Pancreas (tissue), 10 donors: Measurements from ENCODE around the gene ZFR2. TPM values are rescaled to one million over a fixed set of nuclear protein-coding genes. Genes with fewer than 3 reads are reported as not detected.

ENCODE experiments used
- ATAC-seq, 4 donors: fragments of 200-7000 bp; cut with Tn5 transposase; one replicate each; pipeline versions ENCODE4 v1.8.0 to v1.9.1; 2020; ENCODE audit warnings: mild to moderate bottlenecking in 4 of 4, moderate library complexity in 4 of 4
- DNase-seq, 6 donors: peaks; one replicate each; pipeline ENCODE4 v3.0.0-alpha.2; 2020
- FAIRE-seq: peaks from 2 replicates; lab custom pipeline; 2012; peaks lifted over from hg19 to GRCh38; lab: Jason Lieb, UNC
- H3K27ac ChIP-seq, 4 donors: fragments of 200-600 bp; sonication (generic); 1 replicate in 3 of 4; 2 replicates in 1 of 4; pipeline versions ENCODE4 v1.5.0 to v1.8.0; 2020
- H3K27me3 ChIP-seq, 4 donors: fragments of 200-600 bp; one replicate each; pipeline ENCODE4 v1.8.0; 2021
- H3K36me3 ChIP-seq, 3 donors: fragments of 200-600 bp; sonication (generic) in 1 of 3; one replicate each; pipeline versions ENCODE4 v1.5.0 to v1.8.0; 2020 to 2021
- H3K4me1 ChIP-seq, 3 donors: fragments of 200-600 bp; one replicate each; pipeline ENCODE4 v1.8.0; 2021
- H3K4me3 ChIP-seq, 4 donors: fragments of 200-600 bp; sonication (generic) in 2 of 4; one replicate each; pipeline versions ENCODE4 v1.5.0 to v1.8.0; 2020 to 2021
- H3K9me3 ChIP-seq, 4 donors: fragments of 200-600 bp; one replicate each; pipeline ENCODE4 v1.8.0; 2021
- WGBS, 2 donors: extraction: QIAGEN DNeasy Blood & Tissue Kit; methylation state at CpG; one replicate each; pipeline ENCODE4 v1.1.7; 2013; 5-methylcytosine and 5-hydroxymethylcytosine counted together
- intact Hi-C, 3 donors: fragments of 100-400 bp; cut with DNase I; formaldehyde crosslinking; loops; one replicate each; pipeline versions ENCODE4 v1.11.1 to v1.14.2; 2022
- polyA plus RNA-seq, 2 donors: library from polyadenylated mRNA; stranded (reverse); fragments of 200-250 nt; gene quantifications; one replicate each; pipeline ENCODE4 v1.2.3, GENCODE V29; 2013
- total RNA-seq, 6 donors: library from RNA; stranded (reverse); fragmentation: NEBNext Ultra II Directional in 4 of 6; extraction: Animal tissue kit (Norgen Biotek cat#: 25700) in 4 of 6; gene quantifications; one replicate each; pipeline versions ENCODE4 v1.2.1 to v1.2.4, GENCODE V29; 2021 to 2023
- TF ChIP-seq, protein P1 (sequence below), 4 donors: fragments of 200-600 bp; sonication (generic) in 3 of 4; IDR thresholded peaks; one replicate each; pipeline versions ENCODE4 v1.5.0 to v1.8.0; 2021; ENCODE audit warnings: antibody characterized with exemption in 4 of 4
- donor health status: healthy with polysubstance abuse.
- donor health status: DM: no; HTN: no; CAD: no; lungs with moderate emphysema.
- donor health status: DM: no; HTN: no; CAD: no.
- donor health status: control.
- donor health status: control.
- donor health status: Bipolar disorder and iron deficiency.
- donor health status: DM: yes; HTN: yes; CAD: no.
- donor health status: DM: no; HTN: no; CAD: no.
- donor health status: DM: no; HTN: no; CAD: no.
- donor health status: DM: yes; HTN: yes; CAD: no.

Gene ZFR2
- total and polyA plus RNA-seq, 8 donors = 0.06 to 3.1 (median 0.34) TPM; not detected in 2

DNA sequence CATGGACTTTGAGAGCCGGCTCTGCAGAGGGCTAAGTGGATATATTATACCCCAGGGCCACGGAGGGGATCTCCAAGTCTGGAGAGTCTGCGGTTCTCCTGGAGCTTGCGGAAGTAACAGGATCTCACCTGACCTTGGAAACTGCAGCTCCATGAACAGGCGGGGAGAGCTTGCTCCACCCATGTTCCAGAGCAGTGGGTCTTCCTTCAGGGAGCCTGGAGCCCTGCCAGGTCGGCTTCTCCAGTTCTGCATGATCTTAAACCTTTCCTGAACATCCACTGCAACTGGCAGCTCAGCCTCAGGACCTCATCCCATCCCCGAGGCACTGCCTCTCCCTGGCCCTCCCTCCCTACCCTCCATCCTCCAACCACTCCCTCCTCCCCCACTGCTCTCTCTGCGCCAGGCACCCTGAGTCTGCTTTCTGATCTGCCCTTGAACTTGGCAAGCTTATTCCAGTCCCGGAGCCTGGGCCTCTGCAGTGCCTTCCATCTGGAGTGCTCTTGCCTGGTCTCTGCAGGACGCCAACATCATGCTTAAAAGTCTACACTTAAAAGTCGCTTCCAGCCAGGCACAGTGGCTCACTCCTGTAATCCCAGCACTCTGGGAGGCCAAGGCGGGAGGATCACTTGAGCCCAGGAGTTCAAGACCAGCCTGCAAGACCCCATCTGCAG is 24.8 kb upstream of the ZFR2 start:
- no peak overlapping the region for H3K27ac ChIP-seq
- no peaks in the 10 kb centered on the region for H3K4me1 ChIP-seq
- no peaks in the 10 kb centered on the region for H3K36me3 ChIP-seq
- no peaks in the 10 kb centered on the region for H3K27me3 ChIP-seq
- TF ChIP-seq, protein P1, sequence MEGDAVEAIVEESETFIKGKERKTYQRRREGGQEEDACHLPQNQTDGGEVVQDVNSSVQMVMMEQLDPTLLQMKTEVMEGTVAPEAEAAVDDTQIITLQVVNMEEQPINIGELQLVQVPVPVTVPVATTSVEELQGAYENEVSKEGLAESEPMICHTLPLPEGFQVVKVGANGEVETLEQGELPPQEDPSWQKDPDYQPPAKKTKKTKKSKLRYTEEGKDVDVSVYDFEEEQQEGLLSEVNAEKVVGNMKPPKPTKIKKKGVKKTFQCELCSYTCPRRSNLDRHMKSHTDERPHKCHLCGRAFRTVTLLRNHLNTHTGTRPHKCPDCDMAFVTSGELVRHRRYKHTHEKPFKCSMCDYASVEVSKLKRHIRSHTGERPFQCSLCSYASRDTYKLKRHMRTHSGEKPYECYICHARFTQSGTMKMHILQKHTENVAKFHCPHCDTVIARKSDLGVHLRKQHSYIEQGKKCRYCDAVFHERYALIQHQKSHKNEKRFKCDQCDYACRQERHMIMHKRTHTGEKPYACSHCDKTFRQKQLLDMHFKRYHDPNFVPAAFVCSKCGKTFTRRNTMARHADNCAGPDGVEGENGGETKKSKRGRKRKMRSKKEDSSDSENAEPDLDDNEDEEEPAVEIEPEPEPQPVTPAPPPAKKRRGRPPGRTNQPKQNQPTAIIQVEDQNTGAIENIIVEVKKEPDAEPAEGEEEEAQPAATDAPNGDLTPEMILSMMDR (IDR thresholded peaks at IDR 0.05) = no peak
- intact Hi-C loops = no loop called here
- ATAC-seq = no peak
- 46 to 51% methylated on average over 12 of the region's 12 CpGs for WGBS, 2 donors
- H3K9me3 ChIP-seq = no peaks in the 10 kb centered on the region
- no peak overlapping the region for H3K4me3 ChIP-seq
- DNase-seq = no peak
- no peak for FAIRE-seq

DNA sequence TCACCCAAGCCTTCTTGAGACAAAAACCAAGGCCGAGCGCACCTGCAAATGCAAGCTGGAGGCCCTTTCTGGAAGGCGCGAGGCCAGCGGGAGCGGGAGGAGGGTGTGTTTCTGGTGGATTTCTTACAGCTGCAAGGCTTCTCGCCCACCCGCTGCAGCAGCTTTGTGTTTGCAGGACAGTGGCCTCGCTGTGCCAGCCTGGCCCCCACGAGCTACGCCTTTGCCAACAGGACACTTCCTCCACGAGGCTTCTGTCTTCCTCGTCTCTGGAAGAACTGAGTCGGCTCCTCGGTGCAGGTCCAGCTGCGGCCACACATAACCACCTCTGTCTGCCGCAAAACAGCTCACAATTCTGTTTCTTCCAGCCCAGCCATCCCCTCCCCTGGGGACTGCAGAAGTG is 21.8 kb upstream of the ZFR2 start:
- no peaks in the 10 kb centered on the region for H3K27me3 ChIP-seq
- TF ChIP-seq, protein P1 (IDR thresholded peaks at IDR 0.05) = no peak
- no peaks in the 10 kb centered on the region for H3K9me3 ChIP-seq
- intact Hi-C loops = no loop called here
- FAIRE-seq (no peak), DNase-seq (no peak), ATAC-seq (no peak)
- H3K4me1 ChIP-seq = no peaks in the 10 kb centered on the region
- no peak overlapping the region for H3K4me3 ChIP-seq
- 59 to 65% methylated on average over 17 of the region's 17 CpGs for WGBS, 2 donors
- H3K36me3 ChIP-seq = no peaks in the 10 kb centered on the region
- no peak overlapping the region for H3K27ac ChIP-seq

DNA sequence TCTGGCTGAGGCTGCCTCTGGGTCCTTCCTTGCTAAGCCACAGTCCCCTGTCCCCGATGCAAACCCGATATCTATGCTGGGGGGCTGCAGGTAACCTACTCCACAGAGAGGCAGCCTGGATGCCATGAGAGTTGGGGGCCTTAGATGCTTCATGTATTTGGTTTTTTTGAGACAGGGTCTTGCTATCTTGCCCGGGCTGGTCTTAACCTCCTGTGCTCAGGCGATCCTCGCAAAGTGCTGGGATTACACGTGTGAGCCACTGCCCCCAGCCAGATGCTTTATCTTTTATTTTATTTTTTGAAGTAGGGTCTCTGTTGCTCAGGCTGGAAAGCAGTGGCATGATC is 13.2 kb upstream of the ZFR2 start:
- no peaks in the 10 kb centered on the region for H3K4me1 ChIP-seq
- peaks cover 0 to 16% (median 6%) of the 10 kb centered on the region in 4 donors for H3K27me3 ChIP-seq
- no peaks in the 10 kb centered on the region for H3K9me3 ChIP-seq
- H3K27ac ChIP-seq = no peak overlapping the region
- intact Hi-C loops = no loop called here
- DNase-seq = no peak
- H3K4me3 ChIP-seq = no peak overlapping the region
- TF ChIP-seq, protein P1 (IDR thresholded peaks at IDR 0.05) = no peak
- no peak for FAIRE-seq
- H3K36me3 ChIP-seq = no peaks in the 10 kb centered on the region
- ATAC-seq = no peak
- 15 to 25% methylated on average over 6 of the region's 6 CpGs for WGBS, 2 donors

DNA sequence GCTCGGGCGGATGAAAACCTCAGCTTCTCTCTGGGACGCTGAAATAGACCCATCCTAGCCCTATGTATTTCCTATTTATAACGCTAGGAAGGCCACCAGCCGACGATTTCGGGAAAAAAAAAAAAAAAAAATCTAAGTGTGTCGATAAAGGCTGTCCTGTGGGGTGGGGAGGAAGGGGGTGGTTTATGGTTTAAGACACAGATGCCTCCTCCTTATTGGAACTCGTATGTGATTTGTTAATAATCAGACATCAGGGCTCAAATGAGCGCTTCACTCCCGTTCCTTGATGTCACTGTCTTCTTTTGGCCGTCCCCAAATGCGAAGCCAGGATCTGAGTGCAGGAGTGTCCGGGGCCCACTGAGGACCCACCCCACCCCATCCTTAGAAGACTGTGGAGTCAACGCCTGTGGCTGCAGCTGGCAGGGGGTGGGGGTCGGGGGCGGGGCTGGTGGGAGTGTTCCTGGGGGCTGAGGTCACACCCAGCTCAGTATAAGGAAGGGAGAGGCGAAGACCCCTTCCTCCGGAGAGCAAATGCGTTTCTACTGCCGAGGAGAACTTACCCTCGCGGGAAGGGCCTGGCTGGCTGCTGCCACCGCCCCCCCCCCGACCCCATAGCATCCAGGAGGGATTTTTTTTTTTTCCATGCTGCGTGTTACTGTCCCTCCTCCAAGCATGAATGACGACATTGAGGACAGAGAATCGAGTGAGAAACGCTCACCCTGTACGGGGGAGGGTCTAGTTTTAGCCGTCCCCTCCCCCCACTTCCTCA is 12.6 kb upstream of the ZFR2 start:
- H3K9me3 ChIP-seq = no peaks in the 10 kb centered on the region
- H3K27me3 ChIP-seq = peaks cover 0 to 16% (median 6%) of the 10 kb centered on the region in 4 donors
- TF ChIP-seq, protein P1 (IDR thresholded peaks at IDR 0.05) = no peak
- WGBS, 2 donors = 2 to 4% methylated on average over 30 to 31 of the region's 31 CpGs
- DNase-seq (no peak), FAIRE-seq (no peak), ATAC-seq (no peak)
- no peak overlapping the region for H3K27ac ChIP-seq
- H3K4me1 ChIP-seq = no peaks in the 10 kb centered on the region
- intact Hi-C loops = no loop called here
- no peaks in the 10 kb centered on the region for H3K36me3 ChIP-seq
- no peak overlapping the region for H3K4me3 ChIP-seq
